ENCODE results near the gene GFPT1.

The GFPT1 gene

DNA sequence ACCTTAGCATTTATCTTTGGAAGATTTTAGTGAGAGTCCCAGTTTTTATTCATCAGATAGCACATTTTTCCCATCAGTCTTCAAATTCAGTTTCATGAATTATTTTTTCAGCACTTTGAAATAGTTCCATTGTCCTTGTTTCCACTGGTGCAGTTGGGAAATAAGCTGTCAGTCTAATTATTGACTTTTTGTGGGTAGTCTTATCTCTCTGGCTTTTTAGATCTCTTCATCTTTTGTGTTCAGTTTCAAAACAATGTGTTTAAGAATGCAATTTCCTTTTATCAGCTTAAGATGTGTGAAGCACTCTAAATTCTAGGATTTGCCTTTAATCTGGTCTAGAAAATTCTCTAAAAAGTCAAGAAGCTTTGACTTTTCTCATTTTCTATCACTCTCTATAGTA, 70.5 kb downstream of the GFPT1 start:
- no peak for DNase-seq (ENCODE audit: low read depth in 2 of 2)

DNA sequence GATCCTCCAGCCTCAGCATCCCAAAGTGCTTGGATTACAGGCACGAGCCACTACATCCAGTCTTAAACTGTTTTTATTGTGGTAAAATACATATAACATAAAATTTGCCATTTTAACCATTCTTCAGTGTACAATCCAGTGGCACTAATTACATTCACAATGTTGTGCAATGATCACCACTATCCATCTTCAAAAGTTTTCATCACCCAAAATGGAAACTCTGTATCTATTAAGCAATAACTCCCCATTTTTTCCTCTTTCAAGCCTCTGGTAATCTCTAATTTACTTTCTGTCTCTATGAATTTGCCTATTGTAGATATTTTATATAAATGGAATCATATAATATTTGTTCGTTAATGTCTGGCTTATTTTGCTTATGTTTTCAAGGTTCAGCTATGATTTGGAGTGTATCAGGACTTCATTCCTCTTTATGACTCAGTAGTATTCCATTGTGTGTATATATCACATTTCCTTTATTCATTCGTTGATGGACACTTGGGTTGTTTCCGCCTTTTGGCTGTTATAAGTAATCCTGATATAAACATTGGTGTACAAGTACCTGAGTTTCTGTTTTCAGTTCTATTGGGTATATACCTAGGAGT, 71.8 kb downstream of the GFPT1 start:
- no peak for DNase-seq (ENCODE audit: low read depth in 2 of 2)

DNA sequence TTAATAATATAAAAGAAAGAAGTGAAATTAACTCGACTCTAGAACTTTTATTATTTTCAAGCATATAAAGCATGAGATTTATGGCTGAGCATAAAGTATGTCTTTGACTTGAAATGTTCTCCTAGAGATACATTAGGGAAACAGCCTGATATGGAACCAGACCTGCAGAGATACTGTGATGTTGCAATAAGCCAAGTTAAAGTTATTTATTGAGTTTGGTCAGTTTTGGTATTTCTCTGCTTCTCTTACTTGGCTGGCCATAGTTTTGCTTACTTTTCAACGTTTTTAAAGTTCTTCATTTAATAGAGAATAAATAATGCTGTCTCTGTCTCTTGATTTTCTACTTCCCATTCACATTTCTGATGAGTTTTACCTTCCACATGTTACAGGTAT, 76.0 kb downstream of the GFPT1 start:
- no peak for DNase-seq (ENCODE audit: low read depth in 2 of 2)

DNA sequence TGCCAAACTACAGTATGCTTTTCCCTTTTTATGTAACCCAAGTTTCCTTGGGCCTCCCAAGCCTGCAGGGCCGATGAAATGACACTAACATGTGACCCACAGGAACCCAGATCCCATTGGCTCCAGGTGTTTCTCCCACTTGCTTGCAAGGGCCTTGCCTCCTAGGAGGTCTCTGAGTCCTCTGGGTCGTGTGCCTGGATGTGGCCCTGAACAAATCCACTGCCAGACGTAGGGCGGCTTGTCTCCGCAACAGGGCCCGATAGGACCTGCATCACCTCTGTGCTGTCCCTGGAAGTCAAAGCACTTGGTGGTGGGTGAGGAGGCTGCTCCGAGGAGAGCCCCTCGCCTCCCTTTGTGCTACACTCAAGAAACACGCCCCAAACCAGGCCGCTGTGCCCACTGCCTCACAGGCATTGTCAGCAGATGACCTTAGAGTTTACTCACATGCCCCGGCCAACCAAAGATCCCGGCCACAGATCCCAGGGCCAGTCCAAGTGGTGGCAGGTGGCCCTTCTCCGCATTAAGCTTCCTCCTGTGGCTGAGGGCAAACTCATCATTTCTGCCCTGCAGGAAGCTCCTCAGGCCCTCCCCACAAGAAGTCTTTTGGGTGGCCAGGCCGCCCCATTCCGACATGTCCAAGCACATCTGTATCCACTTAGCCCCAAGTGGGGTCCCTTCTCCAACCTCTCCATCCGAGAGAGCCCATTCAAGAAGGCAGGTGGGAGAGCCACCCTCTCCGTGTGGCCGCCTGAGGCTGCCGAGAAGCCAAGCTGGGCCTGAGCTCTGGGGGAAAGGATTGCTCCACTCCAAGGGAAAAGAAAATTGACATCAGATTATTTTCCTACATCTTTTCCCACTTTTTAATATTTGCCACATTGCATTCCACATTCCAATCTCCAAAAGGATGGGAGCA, 76.7 kb downstream of the GFPT1 start:
- DNase-seq (ENCODE audit: low read depth in 2 of 2) = no peak

DNA sequence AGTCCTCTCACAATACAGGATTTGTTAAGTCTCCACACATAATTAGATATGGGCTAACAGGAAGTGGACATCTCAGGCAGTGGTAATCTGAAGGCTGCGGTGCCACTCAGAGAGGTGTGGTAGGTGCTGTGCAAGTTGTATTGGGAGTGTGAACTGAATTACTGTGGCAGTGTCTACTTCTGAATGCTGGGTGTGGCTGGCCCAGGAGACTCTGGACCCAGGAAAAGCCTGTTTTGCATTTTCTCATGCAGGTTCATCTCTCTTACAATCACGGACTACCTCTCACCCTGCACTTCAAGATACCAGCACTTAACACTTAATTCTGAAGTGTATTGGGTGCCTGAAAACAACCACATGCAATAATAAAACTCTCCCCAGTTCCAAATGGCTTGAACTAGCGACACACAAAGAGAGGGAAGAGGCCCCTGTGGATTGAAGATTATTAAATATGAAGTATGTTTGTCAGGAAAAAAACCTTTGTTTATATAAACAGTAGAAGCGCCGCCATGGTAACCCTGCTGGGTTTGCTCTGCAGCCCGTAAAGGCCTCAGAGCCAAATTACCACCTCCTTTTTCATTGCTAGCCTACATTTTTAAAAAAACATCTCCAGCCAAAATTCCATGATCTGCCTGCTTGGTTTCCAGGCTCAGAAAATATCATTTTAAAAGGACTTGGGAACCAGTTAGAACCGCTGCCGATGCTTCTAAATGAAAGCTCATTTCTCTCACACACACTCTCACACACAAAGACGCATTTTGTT, 77.5 kb downstream of the GFPT1 start:
- DNase-seq (ENCODE audit: low read depth in 2 of 2) = no peak

DNA sequence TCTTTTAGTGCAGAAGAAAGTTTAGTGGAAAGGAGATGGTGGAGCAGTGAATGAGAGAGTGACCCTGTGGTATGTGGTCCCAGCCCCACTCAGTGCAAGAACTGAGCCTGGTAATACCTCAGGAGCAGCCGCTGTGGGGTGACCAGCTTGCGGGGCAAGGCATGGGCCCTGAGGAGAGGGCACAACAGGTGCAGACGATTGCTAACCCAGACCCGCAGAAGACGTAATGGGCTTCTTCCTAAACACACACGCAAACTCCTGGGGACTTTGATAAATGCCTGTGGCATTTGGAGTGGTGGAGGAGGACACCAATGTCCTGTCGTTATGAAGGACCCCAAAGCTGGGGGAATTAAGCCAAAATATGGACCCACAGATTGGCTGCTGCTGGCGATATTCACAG, 78.7 kb downstream of the GFPT1 start:
- no peak for DNase-seq (ENCODE audit: low read depth in 2 of 2)

DNA sequence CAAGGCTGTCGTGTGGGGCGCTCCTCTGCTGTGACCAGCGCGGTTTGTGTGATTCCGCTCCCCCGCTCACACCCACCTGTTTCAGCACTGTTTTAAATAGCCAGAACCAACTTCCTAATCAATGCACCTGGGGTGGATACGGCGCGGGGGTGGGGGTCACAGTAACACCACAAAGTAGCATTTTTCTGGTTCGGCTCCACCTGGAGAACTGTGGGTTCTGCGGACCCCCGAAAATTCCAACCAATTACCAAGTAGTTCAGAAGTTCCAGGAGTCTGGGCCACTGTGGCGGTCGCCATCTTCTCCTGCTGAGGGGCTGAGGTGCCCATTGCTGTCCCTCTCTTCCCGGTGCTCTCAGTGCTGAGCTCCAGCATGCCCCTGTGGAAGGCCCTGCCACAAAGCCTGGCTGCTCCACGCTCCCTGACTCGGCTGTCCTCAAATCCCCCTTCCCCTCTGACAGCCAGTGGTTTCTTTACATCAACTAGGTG, 79.4 kb downstream of the GFPT1 start:
- DNase-seq (ENCODE audit: low read depth in 2 of 2) = no peak

DNA sequence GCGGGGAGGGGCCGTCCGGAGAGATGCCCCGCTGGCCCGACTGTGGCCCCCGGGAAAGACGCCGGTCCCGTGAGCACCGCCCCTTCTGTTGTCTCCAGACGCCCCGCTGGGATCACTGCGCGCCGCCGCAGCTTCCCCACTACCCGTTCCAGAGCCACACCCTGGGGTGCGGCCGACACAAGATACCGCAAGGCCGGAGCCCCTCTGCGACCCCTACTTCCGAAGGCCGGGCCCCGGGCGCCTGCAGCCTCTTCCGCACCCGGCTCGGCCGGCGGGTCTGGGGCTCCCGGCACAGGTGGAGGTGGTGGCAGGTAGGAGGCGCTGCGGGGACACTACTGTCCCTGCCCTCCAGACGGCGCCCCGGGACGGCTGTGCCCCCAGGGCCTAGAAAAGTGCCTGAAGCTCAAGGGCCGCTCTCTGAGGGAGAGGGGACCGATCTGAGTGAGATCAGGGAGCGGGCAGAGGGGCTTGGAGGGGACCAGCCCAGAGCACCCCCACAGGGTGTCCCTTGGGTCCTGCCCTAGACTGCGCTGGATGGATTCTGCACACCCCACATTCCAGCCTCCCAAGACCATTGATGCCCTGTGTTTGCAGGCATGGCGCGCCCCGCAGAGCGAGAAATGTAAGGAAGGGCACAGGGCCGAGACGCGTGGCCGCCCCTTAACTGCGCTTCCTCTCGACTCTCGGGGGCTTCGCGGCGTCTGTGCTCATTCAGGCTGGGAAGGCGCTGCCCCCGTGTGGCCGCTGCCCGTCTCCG, 80.0 kb downstream of the GFPT1 start:
- peak; percentile 58 to 61 for DNase-seq (ENCODE audit: low read depth in 2 of 2)

DNA sequence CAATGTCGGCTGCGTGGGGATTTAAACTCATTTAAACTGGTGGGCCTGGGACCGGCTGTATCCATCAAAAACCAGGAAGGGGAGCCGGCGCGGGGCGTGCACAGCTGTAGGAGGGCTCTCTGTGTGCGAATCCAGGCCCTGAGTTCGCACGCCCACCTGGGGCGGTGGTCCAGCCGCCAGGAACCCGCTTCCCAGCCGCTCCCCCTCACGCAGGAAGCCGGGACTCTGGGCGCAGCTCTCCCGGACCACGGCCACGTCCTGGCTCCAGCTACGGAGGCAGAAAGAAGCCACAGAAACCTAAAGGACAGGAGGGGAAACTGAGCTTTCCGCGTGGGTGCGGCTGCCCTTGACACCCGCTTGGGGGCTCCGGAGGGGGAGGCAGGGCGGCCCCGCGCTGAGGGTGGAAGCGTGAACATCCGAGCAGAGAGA, 80.6 kb downstream of the GFPT1 start:
- DNase-seq (ENCODE audit: low read depth in 2 of 2) = no peak

DNA sequence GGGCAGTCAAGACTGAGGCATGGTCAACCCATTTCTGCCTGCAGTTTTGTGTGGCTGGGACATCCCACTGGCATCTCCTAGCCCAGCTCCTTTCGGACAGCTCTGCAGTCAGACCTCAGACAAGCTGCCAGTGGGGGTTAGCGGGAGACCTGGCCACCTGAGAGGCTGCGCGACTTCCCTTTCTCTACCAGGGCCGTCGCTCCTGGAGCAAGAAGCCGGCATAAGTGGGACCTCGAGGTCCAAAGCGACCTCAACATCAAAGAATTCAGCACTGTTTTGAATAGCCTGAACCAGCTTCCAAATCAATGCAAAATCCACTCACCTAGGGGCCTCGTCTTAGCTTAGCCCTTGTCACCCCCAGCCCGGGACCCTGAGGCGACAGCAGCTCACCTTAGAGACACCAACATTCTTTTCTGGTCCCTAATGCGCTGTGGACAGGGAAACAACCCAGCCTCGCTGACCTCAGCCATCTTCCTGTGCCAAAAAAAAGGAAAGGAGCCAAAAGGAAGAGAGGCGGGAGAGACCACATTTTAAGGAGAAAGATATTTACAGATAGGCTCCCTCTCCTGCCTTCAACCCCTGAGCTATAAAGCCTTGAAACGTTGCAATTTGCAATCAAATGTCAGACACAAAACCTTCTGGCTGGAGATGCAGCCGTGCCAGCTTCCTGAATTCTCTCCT, 81.2 kb downstream of the GFPT1 start:
- no peak for DNase-seq (ENCODE audit: low read depth in 2 of 2)

DNA sequence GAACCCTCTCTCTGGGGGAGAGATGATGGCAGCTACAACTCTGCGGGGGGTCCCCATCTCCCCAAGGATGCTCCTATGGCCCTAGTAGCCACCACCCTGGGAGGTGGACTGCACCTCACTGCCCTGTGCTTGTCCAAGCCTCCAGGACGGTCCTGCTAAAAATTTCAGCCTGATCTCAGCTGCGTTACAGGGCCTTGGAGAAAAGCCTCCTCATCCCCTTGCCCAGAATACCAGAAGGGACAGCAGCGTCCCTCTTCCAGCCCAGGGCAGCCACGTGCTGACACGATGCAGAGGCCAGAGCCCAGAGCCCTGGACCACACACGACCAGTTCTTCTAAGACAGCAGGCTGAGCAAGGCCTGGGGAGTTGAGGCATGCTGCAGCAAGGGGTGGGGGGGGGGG, 81.9 kb downstream of the GFPT1 start:
- DNase-seq (ENCODE audit: low read depth in 2 of 2) = no peak

DNA sequence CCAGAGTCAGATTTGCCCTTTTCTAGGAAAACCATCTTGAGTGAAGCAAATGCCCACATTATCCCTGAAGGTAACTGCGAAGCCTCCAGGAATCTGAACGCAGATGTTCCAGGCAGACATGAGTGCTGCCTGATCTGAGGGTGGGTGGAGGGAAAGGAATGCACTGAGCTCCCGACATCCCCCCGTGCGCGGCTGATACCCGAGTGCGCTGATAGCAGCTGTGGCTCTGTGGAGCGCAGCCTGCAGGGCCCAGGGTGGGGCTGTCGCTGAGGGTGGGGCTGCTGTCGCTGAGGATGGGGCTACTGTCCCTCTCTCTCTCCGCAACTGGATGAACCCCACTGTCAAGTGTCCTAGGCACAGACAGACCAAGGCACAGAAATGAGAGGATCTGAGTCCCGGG, 82.4 kb downstream of the GFPT1 start:
- DNase-seq (ENCODE audit: low read depth in 2 of 2) = no peak

DNA sequence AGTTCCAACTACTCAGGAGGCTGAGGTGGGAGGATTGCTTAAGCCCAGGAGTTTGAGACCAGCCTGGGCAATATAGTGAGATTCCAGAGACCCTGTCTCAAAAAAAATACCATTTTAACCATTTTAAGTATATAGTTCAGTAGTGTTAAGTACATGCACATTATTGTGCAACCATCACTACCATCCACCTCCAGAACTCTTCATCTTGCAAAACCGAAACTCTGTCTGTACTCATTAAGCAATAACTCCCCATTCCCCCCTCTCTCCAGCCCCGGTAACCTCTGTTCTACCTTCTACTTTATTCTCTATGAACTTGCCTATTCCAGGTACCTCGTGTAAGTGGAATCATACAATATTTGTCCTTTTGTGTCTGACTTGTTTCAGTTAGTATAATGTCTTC, 86.4 kb downstream of the GFPT1 start:
- no peak for DNase-seq (ENCODE audit: low read depth in 2 of 2)

DNA sequence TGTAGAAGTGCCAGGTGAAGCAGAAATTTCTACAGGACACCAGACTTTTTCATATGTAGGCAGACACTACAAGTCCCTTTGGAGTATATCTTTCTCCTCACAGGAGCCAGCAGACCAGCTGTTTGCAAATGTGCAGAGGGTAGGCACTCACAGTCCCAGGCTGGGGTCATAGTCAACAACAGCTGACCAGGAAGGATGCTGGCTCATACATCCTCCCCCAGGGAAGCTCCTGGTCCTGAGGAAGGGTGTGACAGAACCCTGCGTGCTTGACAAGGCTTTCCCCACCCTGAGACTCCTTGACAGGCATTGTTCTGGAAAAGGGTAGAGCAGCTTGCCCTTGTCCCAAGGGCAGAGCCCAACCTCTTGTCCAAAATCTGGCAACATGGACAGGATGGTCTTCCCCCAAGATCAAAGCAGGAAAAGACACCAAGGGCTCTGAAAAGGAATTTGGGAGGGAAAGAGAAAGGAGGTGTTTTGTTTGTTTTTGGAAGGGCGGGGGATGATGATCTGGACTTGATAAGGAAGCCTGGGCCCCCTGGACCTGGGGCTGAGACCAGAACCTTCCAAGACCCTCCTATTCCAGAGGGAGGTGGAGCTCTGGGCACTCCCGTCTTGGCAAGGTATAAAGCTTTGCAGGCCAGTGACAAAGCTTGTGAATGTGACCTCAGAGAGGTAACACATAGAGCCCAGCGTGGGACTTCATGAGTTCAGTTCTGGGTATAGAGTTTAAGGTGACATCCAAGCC, 87.1 kb downstream of the GFPT1 start:
- DNase-seq (ENCODE audit: low read depth in 2 of 2) = no peak

DNA sequence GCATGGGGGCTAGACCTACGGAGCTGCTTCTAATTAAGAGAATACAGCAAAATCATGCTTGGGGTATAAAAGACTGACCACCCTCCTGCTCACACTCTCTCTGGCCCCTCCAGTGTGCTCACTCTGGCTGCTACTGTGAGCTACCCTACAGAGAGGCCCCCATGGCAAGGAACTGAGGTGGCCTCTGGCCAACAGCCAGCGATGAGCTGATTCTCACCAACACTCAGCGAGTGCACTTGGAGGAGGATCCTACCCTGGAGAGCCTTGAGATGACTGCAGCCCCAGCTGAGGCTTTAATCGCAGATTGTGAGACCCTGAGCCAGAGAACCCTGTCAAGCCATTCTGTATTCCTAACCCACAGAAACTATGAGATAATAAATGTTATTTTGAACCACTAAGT, 88.2 kb downstream of the GFPT1 start:
- DNase-seq (ENCODE audit: low read depth in 2 of 2) = no peak

DNA sequence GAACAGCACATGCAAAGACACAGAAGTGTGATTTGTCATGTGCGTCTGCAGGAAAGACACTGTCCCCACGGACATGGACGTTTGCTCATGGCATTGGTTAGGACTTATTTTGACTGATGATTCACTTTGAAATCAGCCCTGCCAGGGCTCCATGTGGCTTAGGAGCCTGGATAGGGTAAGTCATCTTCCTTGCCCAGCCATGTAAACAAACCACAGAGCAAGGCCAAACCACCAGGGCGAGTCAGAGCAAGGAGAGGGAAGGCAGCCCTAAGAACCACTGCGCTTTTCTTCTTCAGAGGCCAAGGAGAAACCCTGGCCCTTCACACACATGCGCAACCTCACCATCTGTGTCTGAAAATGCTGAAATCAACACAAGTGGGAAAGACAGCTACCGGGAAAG, 88.8 kb downstream of the GFPT1 start:
- DNase-seq (ENCODE audit: low read depth in 2 of 2) = no peak

DNA sequence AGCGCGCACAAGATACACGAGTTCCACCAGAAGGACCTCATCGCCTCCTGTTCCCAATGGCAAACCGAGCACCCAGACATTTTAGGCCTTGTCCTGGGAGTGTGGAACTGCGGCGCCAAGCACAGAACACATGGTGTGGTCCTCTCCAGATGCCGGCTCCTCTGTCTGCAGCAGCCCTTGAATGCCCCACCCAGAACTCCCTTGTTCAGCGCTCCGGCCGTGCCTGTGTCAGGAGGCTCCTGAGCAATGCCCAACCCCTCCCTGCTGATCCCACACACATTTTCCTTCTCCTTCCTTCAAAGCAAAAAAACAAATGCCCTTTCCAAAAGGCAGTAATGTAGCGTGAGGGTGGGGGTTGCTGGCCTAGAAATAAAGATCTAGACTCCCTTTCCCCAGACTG, 89.8 kb downstream of the GFPT1 start:
- no peak for DNase-seq (ENCODE audit: low read depth in 2 of 2)

DNA sequence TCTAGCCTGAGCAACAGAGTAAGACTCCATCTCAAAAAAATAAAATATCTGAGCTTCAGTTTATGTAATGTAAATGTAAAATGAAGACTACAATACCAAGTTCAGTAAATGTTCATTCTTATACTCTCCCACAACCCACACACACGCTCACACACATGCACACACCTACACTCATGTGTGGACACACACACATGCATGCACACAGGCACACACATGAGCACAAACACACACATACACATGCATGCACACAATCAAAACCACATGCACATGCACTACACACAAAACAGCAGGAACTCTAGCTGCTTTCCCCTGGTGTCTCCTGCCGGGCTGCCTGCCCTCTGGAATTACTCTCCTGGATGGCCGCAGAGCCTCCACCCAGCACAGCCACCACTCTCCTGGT, 90.6 kb downstream of the GFPT1 start:
- DNase-seq (ENCODE audit: low read depth in 2 of 2) = no peak

DNA sequence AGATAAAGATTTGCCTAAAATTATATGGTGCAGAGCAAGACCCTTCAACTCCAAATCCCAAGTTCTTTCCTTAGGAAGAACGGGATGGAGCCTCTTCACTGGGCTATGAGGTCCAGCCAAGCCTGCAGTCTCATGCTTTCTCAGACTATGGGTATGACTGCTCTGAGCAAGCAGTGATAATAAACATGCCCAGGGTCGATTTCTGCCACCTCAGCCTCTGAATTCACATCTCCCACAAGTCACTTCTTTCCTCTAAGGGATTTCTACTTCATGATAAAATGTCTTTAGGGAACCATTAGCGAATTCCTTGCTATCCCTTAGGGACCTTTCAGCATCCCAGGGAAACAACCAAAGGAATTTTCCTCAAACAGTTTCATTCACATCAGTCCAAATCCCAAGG, 94.8 kb downstream of the GFPT1 start:
- DNase-seq (ENCODE audit: low read depth in 2 of 2) = no peak

DNA sequence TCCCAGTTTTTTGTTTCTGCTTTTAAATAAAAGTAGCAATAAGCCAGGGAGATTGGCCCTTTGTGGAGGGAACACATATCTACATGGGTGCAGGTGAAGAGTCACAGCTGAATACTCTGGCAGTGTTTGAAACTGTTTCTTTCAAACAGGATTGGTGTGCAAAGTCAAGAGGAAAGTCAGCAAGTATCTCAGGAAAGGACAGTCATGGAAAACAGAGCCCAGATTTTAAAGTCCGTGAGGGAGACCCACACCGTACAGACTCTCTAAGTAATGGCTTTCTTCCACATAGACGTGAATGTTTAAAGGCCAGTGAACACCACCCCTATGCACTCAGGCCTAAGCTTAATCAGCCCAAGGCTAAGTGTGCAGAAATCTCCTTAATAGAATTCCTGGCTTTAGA, 95.3 kb downstream of the GFPT1 start:
- DNase-seq (ENCODE audit: low read depth in 2 of 2) = no peak

Data from stimulated activated CD4-positive, alpha-beta T cell treated with anti-CD3 and anti-CD28 coated beads, Interleukin-4, amount 100 ng/mL, for 48 hours (primary cell).